ENCODE measurements around the gene HYDIN. TPM values are rescaled to one million over a fixed set of nuclear protein-coding genes. Genes with fewer than 3 reads are reported as not detected.
"Not testable (repeated sequence)": the region's sequence is repeated elsewhere in the genome, so short reads cannot be mapped to it uniquely, and the experiment has no call there.

Gene HYDIN
- total and polyA plus RNA-seq, 4 donors, result 2.4 to 43.3 (median 18.9) TPM

DNA sequence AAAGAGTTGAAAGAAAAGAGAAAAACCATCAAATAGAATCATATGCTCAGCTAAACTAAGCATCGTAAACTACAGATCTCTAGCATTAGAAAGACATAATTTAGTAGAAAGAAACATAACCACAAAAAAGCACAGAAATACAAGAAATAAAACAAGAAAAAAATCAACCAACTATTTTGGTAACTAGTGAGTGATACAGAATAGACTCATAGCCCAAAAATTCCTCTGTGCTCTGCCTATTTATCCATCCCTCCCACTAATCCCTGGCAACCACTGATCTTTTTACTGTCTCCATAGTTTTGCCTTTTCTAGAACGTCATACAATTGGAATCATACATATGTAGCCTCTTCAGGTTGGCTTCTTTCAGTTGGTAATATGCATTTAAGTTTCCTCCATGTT, 180.2 kb downstream of the HYDIN start:
- H3K9me3 ChIP-seq (ENCODE audit: control insufficient read depth in 4 of 4, insufficient read depth in 3 of 4, low read length in 3 of 4); H3K4me3 ChIP-seq; H3K27ac ChIP-seq (ENCODE audit: low read depth in 1 of 2, low read length in 1 of 2); H3K27me3 ChIP-seq (ENCODE audit: control insufficient read depth in 3 of 3, insufficient read depth in 3 of 3, low read length in 2 of 3); H3K4me1 ChIP-seq (ENCODE audit: control insufficient read depth in 5 of 5, insufficient read depth in 5 of 5, low read length in 5 of 5); ATAC-seq (ENCODE audit: insufficient read depth, low FRiP score); DNase-seq; H3K9ac ChIP-seq (ENCODE audit: insufficient read depth in 1 of 2, low read length in 2 of 2); H3K36me3 ChIP-seq (ENCODE audit: control insufficient read depth in 4 of 4, insufficient read depth in 4 of 4, low read length in 4 of 4): not testable (repeated sequence)
- WGBS, 2 donors, result 81 to 100% methylated on average over 1 to 2 of the region's 2 CpGs

DNA sequence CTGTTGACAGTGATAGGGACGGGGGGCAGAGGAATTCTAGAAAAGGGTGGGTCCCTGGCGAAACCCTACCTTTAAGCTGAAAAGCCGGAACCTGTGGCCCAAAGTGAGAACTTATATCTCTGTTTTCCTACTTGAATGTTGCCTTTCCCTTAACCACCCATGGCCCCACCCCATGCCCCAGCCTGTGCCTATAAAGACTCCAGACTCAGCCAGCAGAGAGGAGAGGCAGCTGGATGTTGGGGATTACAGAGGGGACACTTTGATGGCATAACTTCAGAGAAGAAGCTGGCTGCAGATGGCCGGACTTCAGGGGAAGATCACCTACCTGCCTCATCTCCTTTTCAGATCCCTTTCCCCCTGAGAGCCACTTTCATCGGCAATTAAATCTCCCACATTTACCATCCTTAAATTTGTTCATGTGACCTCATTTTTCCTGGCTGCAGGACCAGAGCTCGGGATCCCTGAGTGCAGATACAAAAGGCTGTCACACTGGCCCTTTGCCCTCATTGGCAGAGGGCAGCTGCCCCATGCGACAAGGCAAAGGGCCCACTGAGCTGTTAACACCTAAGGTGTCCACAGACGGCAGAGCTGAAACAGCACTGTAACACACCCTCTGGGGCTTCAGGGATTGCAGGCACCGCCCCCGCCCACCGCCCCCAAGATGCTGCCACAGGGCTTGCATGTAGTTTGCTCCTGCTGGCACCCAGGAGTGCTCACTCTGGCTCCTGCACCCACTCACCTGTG, 191.0 kb downstream of the HYDIN start:
- DNase-seq; H3K4me3 ChIP-seq; H3K27me3 ChIP-seq (ENCODE audit: control insufficient read depth in 3 of 3, insufficient read depth in 3 of 3, low read length in 2 of 3); H3K9me3 ChIP-seq (ENCODE audit: control insufficient read depth in 4 of 4, insufficient read depth in 3 of 4, low read length in 3 of 4); H3K27ac ChIP-seq (ENCODE audit: low read depth in 1 of 2, low read length in 1 of 2); ATAC-seq (ENCODE audit: insufficient read depth, low FRiP score); H3K4me1 ChIP-seq (ENCODE audit: control insufficient read depth in 5 of 5, insufficient read depth in 5 of 5, low read length in 5 of 5); H3K9ac ChIP-seq (ENCODE audit: insufficient read depth in 1 of 2, low read length in 2 of 2); H3K36me3 ChIP-seq (ENCODE audit: control insufficient read depth in 4 of 4, insufficient read depth in 4 of 4, low read length in 4 of 4): not testable (repeated sequence)
- WGBS, 2 donors, result 92 to 94% methylated on average over 8 to 11 of the region's 11 CpGs

DNA sequence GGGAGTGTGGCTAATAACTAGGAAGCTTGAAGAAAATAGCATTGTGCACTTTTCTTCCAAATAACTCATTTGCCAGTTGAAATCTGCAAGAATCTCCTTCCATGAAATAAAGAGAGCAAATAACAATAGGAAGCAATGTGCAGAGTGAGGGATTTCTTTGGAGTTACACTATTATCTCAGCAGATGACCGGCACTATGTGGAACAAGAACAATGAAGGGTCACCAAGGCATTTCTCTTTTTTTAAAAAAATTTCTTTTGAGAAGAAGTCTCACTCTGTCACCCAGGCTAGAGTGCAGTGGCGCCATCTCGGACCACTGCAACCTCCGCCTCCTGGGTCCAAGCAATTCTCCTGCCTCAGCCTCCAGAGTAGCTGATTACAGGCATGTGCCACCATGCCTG, 192.1 kb downstream of the HYDIN start:
- DNase-seq; ATAC-seq (ENCODE audit: insufficient read depth, low FRiP score); H3K9ac ChIP-seq (ENCODE audit: insufficient read depth in 1 of 2, low read length in 2 of 2); H3K36me3 ChIP-seq (ENCODE audit: control insufficient read depth in 4 of 4, insufficient read depth in 4 of 4, low read length in 4 of 4); H3K27me3 ChIP-seq (ENCODE audit: control insufficient read depth in 3 of 3, insufficient read depth in 3 of 3, low read length in 2 of 3); H3K9me3 ChIP-seq (ENCODE audit: control insufficient read depth in 4 of 4, insufficient read depth in 3 of 4, low read length in 3 of 4); H3K27ac ChIP-seq (ENCODE audit: low read depth in 1 of 2, low read length in 1 of 2); H3K4me1 ChIP-seq (ENCODE audit: control insufficient read depth in 5 of 5, insufficient read depth in 5 of 5, low read length in 5 of 5); H3K4me3 ChIP-seq: not testable (repeated sequence)
- whole genome bisulfite sequencing, 2 donors, result 91 to 92% methylated on average over 4 of the region's 4 CpGs

DNA sequence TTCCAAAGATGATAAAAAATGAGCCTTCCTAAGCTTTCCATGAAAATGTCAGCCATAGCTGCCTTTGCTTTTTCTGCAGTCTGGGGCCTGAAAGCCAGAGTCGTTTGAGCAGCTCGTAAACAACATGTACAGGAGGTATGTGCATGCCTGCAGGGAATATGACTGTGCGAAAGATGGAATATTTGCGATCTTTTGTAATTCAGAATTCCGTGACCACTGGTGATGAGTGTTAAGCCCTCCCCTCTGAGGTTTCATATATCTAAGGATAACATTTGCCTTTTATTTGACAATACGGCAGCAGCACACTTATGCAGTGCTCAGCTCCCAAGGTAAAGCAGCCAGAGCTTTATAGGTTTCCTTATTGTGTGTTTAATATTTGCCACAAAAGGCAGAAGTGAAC, 192.5 kb downstream of the HYDIN start:
- H3K4me1 ChIP-seq (ENCODE audit: control insufficient read depth in 5 of 5, insufficient read depth in 5 of 5, low read length in 5 of 5); H3K9me3 ChIP-seq (ENCODE audit: control insufficient read depth in 4 of 4, insufficient read depth in 3 of 4, low read length in 3 of 4); H3K27me3 ChIP-seq (ENCODE audit: control insufficient read depth in 3 of 3, insufficient read depth in 3 of 3, low read length in 2 of 3); DNase-seq; H3K9ac ChIP-seq (ENCODE audit: insufficient read depth in 1 of 2, low read length in 2 of 2); H3K27ac ChIP-seq (ENCODE audit: low read depth in 1 of 2, low read length in 1 of 2); H3K36me3 ChIP-seq (ENCODE audit: control insufficient read depth in 4 of 4, insufficient read depth in 4 of 4, low read length in 4 of 4); H3K4me3 ChIP-seq; ATAC-seq (ENCODE audit: insufficient read depth, low FRiP score): not testable (repeated sequence)
- 65 to 70% methylated on average over 6 of the region's 6 CpGs for WGBS, 2 donors

DNA sequence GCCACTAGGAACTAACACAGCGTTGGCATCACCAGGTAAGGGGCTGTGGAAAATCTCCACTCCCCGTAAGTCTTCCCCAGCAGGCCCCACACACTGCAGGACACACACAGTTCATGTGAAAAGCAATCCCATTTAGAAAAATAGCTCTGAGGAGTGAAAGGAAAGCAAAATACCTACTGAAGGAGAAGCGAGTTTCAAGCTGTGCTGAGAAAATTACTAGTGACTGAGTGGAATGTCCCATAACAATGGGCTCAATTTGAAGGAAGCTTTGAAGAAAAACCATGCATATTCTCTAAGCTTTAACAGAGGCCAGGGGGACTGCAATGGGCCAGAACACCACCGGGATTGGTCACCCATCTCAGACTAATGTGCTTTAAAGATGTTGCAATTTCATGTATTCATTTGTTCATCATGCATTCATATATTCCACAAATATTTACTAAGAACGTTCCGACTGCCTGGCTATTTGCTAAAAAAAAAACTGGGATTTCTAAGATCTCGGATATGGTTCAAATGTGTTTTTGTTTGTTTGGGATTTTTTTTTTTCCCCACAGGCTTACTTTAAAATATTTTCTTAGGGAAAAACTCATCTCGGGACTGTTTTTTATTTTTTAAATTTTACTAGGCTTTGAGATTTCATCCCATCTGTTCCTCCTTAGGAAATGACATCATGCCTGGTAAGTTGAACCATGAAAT, 202.3 kb downstream of the HYDIN start:
- DNase-seq, result peak in 1 of 3 donors; percentile 2
- H3K36me3 ChIP-seq (ENCODE audit: control insufficient read depth in 4 of 4, insufficient read depth in 4 of 4, low read length in 4 of 4); H3K9me3 ChIP-seq (ENCODE audit: control insufficient read depth in 4 of 4, insufficient read depth in 3 of 4, low read length in 3 of 4); H3K4me3 ChIP-seq; H3K4me1 ChIP-seq (ENCODE audit: control insufficient read depth in 5 of 5, insufficient read depth in 5 of 5, low read length in 5 of 5); H3K27me3 ChIP-seq (ENCODE audit: control insufficient read depth in 3 of 3, insufficient read depth in 3 of 3, low read length in 2 of 3); H3K9ac ChIP-seq (ENCODE audit: insufficient read depth in 1 of 2, low read length in 2 of 2); ATAC-seq (ENCODE audit: insufficient read depth, low FRiP score); H3K27ac ChIP-seq (ENCODE audit: low read depth in 1 of 2, low read length in 1 of 2): not testable (repeated sequence)
- WGBS, 2 donors, result 46 to 48% methylated on average over 7 of the region's 8 CpGs

DNA sequence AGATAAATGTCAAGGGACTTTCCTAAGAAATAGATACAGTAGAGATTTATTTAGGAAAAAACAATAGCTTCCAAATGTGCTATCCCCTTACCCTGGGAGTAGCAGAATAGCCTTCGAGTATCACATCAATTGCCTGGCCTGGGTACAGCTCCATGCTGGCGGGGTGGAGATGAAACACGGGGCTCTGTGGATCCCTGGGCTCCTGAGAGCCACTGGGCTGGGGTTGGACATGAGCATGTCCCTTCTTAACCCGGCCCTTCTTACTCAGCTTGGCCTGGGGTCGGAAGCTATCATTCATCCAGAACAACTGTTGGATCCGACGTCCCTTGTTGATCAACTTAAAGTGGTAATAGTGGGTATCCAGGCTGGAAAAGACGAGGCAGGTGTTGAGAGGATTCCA, 203.0 kb downstream of the HYDIN start:
- H3K27ac ChIP-seq (ENCODE audit: low read depth in 1 of 2, low read length in 1 of 2); ATAC-seq (ENCODE audit: insufficient read depth, low FRiP score); H3K9me3 ChIP-seq (ENCODE audit: control insufficient read depth in 4 of 4, insufficient read depth in 3 of 4, low read length in 3 of 4); H3K4me3 ChIP-seq; H3K27me3 ChIP-seq (ENCODE audit: control insufficient read depth in 3 of 3, insufficient read depth in 3 of 3, low read length in 2 of 3); H3K36me3 ChIP-seq (ENCODE audit: control insufficient read depth in 4 of 4, insufficient read depth in 4 of 4, low read length in 4 of 4); DNase-seq; H3K9ac ChIP-seq (ENCODE audit: insufficient read depth in 1 of 2, low read length in 2 of 2); H3K4me1 ChIP-seq (ENCODE audit: control insufficient read depth in 5 of 5, insufficient read depth in 5 of 5, low read length in 5 of 5): not testable (repeated sequence)
- WGBS, 2 donors, result 43 to 48% methylated on average over 1 to 2 of the region's 8 CpGs

DNA sequence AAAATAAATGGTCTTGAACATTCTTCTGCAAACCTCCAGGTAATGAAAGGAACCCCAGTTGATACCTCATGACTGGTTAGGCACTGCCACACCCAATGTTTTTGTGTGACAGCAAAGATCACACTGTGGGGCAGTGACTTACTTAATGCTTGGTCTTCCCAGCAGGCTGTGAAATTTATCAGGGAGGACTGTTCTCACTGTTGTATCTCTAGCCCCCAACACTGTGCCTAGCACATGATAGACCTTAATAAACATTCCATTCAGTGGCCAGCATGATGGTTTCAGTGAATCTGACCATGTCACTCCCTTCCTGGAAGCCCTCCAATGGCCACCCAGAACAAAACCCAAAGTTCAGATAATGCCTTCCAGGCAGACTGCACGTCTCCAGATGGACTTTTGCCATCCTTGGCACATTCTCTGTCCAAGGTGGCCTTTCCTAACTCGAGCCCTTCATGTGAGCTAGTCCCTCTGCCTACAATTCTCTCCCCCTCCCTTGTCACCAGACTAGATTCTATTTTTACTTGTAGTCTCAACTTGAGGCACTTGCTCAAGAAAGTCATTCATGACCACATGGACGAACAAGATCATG, 206.6 kb downstream of the HYDIN start:
- DNase-seq; H3K4me3 ChIP-seq; H3K36me3 ChIP-seq (ENCODE audit: control insufficient read depth in 4 of 4, insufficient read depth in 4 of 4, low read length in 4 of 4); H3K4me1 ChIP-seq (ENCODE audit: control insufficient read depth in 5 of 5, insufficient read depth in 5 of 5, low read length in 5 of 5); H3K27me3 ChIP-seq (ENCODE audit: control insufficient read depth in 3 of 3, insufficient read depth in 3 of 3, low read length in 2 of 3); H3K9me3 ChIP-seq (ENCODE audit: control insufficient read depth in 4 of 4, insufficient read depth in 3 of 4, low read length in 3 of 4); H3K27ac ChIP-seq (ENCODE audit: low read depth in 1 of 2, low read length in 1 of 2); H3K9ac ChIP-seq (ENCODE audit: insufficient read depth in 1 of 2, low read length in 2 of 2); ATAC-seq (ENCODE audit: insufficient read depth, low FRiP score): not testable (repeated sequence)
- 63 to 75% methylated on average over 3 of the region's 3 CpGs for WGBS, 2 donors

DNA sequence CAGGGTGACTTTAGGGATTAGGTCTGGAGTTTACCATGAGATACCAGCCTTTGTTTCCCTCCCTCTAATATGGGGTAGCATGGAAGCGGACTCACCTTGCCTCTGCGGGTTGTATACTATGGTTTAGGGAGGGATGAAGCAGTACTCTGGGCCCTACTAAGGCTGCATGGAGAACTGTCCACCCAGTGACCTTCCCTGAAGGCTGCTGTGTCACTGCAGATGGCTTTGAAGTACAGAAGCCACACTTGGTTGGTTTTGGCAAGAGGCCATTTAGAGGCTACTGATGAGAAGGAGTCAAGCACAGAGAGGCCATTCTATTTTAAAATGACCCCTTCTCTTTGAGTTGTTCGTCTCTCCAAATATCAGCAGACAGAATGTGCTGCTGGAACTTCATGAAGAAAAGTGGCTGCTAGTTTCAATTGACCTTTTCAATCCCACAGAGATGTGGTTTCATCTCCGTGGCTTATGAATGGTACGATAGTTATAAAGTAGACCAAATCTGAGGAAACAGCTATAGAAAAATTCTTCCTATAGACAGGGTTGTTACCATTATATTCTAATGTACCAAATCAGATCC, 208.5 kb downstream of the HYDIN start:
- H3K4me3 ChIP-seq; DNase-seq; H3K9ac ChIP-seq (ENCODE audit: insufficient read depth in 1 of 2, low read length in 2 of 2); H3K27me3 ChIP-seq (ENCODE audit: control insufficient read depth in 3 of 3, insufficient read depth in 3 of 3, low read length in 2 of 3); H3K9me3 ChIP-seq (ENCODE audit: control insufficient read depth in 4 of 4, insufficient read depth in 3 of 4, low read length in 3 of 4); H3K27ac ChIP-seq (ENCODE audit: low read depth in 1 of 2, low read length in 1 of 2); H3K36me3 ChIP-seq (ENCODE audit: control insufficient read depth in 4 of 4, insufficient read depth in 4 of 4, low read length in 4 of 4); ATAC-seq (ENCODE audit: insufficient read depth, low FRiP score); H3K4me1 ChIP-seq (ENCODE audit: control insufficient read depth in 5 of 5, insufficient read depth in 5 of 5, low read length in 5 of 5): not testable (repeated sequence)
- WGBS, 2 donors, result 75 to 89% methylated on average over 3 of the region's 5 CpGs
